H9 (cell line): ENCODE measurements around the gene ENTR1. TPM values are rescaled to one million over a fixed set of nuclear protein-coding genes. Genes with fewer than 3 reads are reported as not detected.

Experiments
- DNase-seq: peaks from one replicate; pipeline ENCODE4 v3.0.0-alpha.2; 2017
- H2AFZ ChIP-seq: one replicate; pipeline ENCODE4 v1.6.1; 2013; ENCODE audit warnings: mild to moderate bottlenecking, low read length, control low read depth, moderate library complexity
- H2AK5ac ChIP-seq: 2 replicates; pipeline ENCODE4 v1.6.1; 2013; ENCODE audit warnings: low read length, control low read depth, mixed read lengths; ENCODE audit not compliant: insufficient read length
- H2BK120ac ChIP-seq: one replicate; pipeline ENCODE4 v1.6.1; 2013; ENCODE audit warnings: low read depth, mild to moderate bottlenecking, low read length, control low read depth, inconsistent platforms; ENCODE audit not compliant: poor library complexity, severe bottlenecking
- H2BK12ac ChIP-seq: 2 replicates; pipeline ENCODE4 v1.6.1; 2013; ENCODE audit warnings: low read length, control low read depth, mixed read lengths, low read depth; ENCODE audit not compliant: insufficient read length
- H2BK15ac ChIP-seq: 2 replicates; pipeline ENCODE4 v1.6.1; 2013; ENCODE audit warnings: low read depth, low read length, control low read depth
- H2BK20ac ChIP-seq: one replicate; pipeline ENCODE4 v1.6.1; 2013; ENCODE audit warnings: low read depth, mild to moderate bottlenecking, low read length, control low read depth, inconsistent platforms; ENCODE audit not compliant: poor library complexity, severe bottlenecking
- H2BK5ac ChIP-seq: 2 replicates; pipeline ENCODE4 v1.6.1; 2013; ENCODE audit warnings: low read length, control low read depth, mixed read lengths; ENCODE audit not compliant: insufficient read length
- H3K14ac ChIP-seq: 2 replicates; pipeline ENCODE4 v1.6.1; 2013; ENCODE audit warnings: low read length, control low read depth; ENCODE audit not compliant: insufficient read depth
- H3K18ac ChIP-seq: 2 replicates; pipeline ENCODE4 v1.6.1; 2013; ENCODE audit warnings: low read depth, mild to moderate bottlenecking, mixed read lengths, low read length, control low read depth; ENCODE audit not compliant: insufficient read length
- H3K23ac ChIP-seq: 2 replicates; pipeline ENCODE4 v1.6.1; 2013; ENCODE audit warnings: low read length, control low read depth, mixed read lengths, low read depth; ENCODE audit not compliant: insufficient read length
- H3K23me2 ChIP-seq: 2 replicates; pipeline ENCODE4 v1.6.1; 2013; ENCODE audit warnings: low read depth, mild to moderate bottlenecking, mixed read lengths, low read length, control low read depth; ENCODE audit not compliant: insufficient read length, poor library complexity, severe bottlenecking
- H3K27ac ChIP-seq: 2 replicates; pipeline ENCODE4 v1.5.1; 2013; ENCODE audit warnings: low read length, control low read depth, mixed read lengths, low read depth; ENCODE audit not compliant: insufficient read length
- H3K27me3 ChIP-seq: 2 replicates; pipeline ENCODE4 v1.6.1; 2013; ENCODE audit warnings: low read length, control low read depth, inconsistent platforms; ENCODE audit not compliant: insufficient read depth
- H3K4ac ChIP-seq: 2 replicates; pipeline ENCODE4 v1.6.1; 2013; ENCODE audit warnings: low read depth, mild to moderate bottlenecking, control low read depth, inconsistent platforms, low read length, moderate library complexity
- H3K4me1 ChIP-seq: 2 replicates; pipeline ENCODE4 v1.6.1; 2013; ENCODE audit warnings: low read length, control low read depth, inconsistent platforms; ENCODE audit not compliant: insufficient read depth
- H3K4me2 ChIP-seq: 2 replicates; pipeline ENCODE4 v1.6.1; 2013; ENCODE audit warnings: low read length, control low read depth, mixed read lengths; ENCODE audit not compliant: insufficient read length, insufficient read depth
- H3K56ac ChIP-seq: 2 replicates; pipeline ENCODE4 v1.6.1; 2013; ENCODE audit warnings: low read depth, mild to moderate bottlenecking, mixed read lengths, low read length, control low read depth; ENCODE audit not compliant: insufficient read length
- H3K79me1 ChIP-seq: 2 replicates; pipeline ENCODE4 v1.6.1; 2013; ENCODE audit warnings: low read depth, mild to moderate bottlenecking, moderate library complexity, low read length, control low read depth, inconsistent platforms; ENCODE audit not compliant: insufficient read depth, poor library complexity, severe bottlenecking
- H3K79me2 ChIP-seq: 2 replicates; pipeline ENCODE4 v1.6.1; 2013; ENCODE audit warnings: low read length, control low read depth, inconsistent platforms; ENCODE audit not compliant: insufficient read depth
- H3K9ac ChIP-seq: 2 replicates; pipeline ENCODE4 v1.6.1; 2013; ENCODE audit warnings: low read length, control low read depth, mixed read lengths; ENCODE audit not compliant: insufficient read length; ENCODE audit errors: extremely low read depth
- H3K9me3 ChIP-seq: one replicate; pipeline ENCODE4 v1.6.1; 2013; ENCODE audit warnings: low read depth, low read length, inconsistent platforms; ENCODE audit not compliant: control insufficient read depth
- H3T11ph ChIP-seq: one replicate; pipeline ENCODE4 v1.6.1; 2013; ENCODE audit warnings: mild to moderate bottlenecking, low read length, control low read depth, inconsistent platforms
- H4K20me1 ChIP-seq: one replicate; pipeline ENCODE4 v1.6.1; 2013; ENCODE audit not compliant: control insufficient read depth, insufficient read length, insufficient read depth
- H4K5ac ChIP-seq: 2 replicates; pipeline ENCODE4 v1.6.1; 2013; ENCODE audit warnings: low read depth, mild to moderate bottlenecking, mixed read lengths, low read length, control low read depth; ENCODE audit not compliant: insufficient read length
- H4K8ac ChIP-seq: replicated peaks from 2 replicates; pipeline ENCODE4 v1.6.1; 2013; ENCODE audit warnings: low read length, control low read depth, mixed read lengths, low read depth; ENCODE audit not compliant: insufficient read length
- H4K91ac ChIP-seq: 2 replicates; pipeline ENCODE4 v1.6.1; 2013; ENCODE audit warnings: low read depth, mild to moderate bottlenecking, moderate library complexity, mixed read lengths, low read length, control low read depth; ENCODE audit not compliant: insufficient read length
- H3K27ac Mint-ChIP-seq, 3 experiments: 2 replicates in 2 of 3; 3 replicates in 1 of 3; pipeline ENCODE4 v1.8.0; 2020 to 2021; ENCODE audit warnings: mixed read lengths in 3 of 3, mild to moderate bottlenecking in 1 of 3, moderate library complexity in 1 of 3
- H3K27me3 Mint-ChIP-seq: 2 replicates; pipeline ENCODE4 v1.8.0; 2021; ENCODE audit warnings: low read depth, mild to moderate bottlenecking, moderate library complexity, mixed read lengths
- H3K36me3 Mint-ChIP-seq, 3 experiments: 2 replicates in 2 of 3; 3 replicates in 1 of 3; pipeline ENCODE4 v1.8.0; 2020 to 2021; ENCODE audit warnings: low read depth in 3 of 3, mixed read lengths in 3 of 3; ENCODE audit not compliant: insufficient read depth in 1 of 3
- H3K4me1 Mint-ChIP-seq, 2 experiments: 2 replicates each; pipeline ENCODE4 v1.8.0; 2020; ENCODE audit warnings: mixed read lengths in 2 of 2
- H3K4me3 Mint-ChIP-seq, 2 experiments: 2 replicates in 1 of 2; 3 replicates in 1 of 2; pipeline ENCODE4 v1.8.0; 2020 to 2021; ENCODE audit warnings: mild to moderate bottlenecking in 2 of 2, mixed read lengths in 2 of 2, moderate library complexity in 1 of 2
- H3K9me3 Mint-ChIP-seq, 2 experiments: 2 replicates in 1 of 2; 3 replicates in 1 of 2; pipeline ENCODE4 v1.8.0; 2020; ENCODE audit warnings: mild to moderate bottlenecking in 2 of 2, mixed read lengths in 2 of 2, moderate library complexity in 1 of 2
- WGBS: extraction: QIAGEN DNeasy Blood & Tissue Kit; methylation state at CpG from one replicate; pipeline ENCODE4 v1.1.7; 2013; ENCODE audit warnings: missing lambda C conversion rate, low lambda C conversion rate, mixed read lengths; ENCODE audit not compliant: insufficient read length; ENCODE audit errors: extremely low coverage; 5-methylcytosine and 5-hydroxymethylcytosine counted together
- total RNA-seq: library from RNA; stranded (reverse); gene quantifications from 2 replicates; pipeline ENCODE4 v1.2.1, GENCODE V29; 2021
- TF ChIP-seq, protein P1 (sequence below): fragments of 200-600 bp; sonication (generic); conservative IDR thresholded peaks from 3 replicates; pipeline ENCODE4 v1.8.0; 2021; ENCODE audit warnings: antibody characterized with exemption, mild to moderate bottlenecking

ENTR1 gene
- total RNA-seq, 1 experiment from 2014 or later = 108 TPM

DNA sequence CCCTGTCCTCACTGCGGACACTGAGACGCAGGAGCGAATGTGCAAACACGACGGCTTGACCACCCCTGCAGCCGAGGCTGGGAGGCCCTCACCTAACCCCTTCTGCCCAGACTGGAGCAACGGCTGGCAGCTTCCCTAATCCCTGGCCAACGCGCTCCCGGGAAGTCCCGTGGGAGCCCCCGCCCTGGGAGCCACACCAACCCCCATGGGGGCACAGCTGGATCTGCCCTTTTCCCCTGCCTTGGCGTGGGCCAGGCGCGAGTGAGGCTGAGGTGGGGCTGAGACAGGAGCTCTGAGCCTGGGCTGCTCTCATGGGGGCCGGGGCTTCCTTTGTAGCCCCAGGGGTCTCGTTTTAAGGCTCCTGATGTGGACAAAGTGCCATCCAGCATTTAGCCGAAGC, 42.2 kb downstream of the ENTR1 start:
- H3K4me1 Mint-ChIP-seq = peaks cover 0 to 5% of the 10 kb centered on the region in 2 experiments; a peak in 1 of 4 replicates
- no peak overlapping the region; a peak in 1 of 5 replicates for H3K4me3 Mint-ChIP-seq
- Histone ChIP-seq H3K23ac (no peak overlapping the region), H3K4me1 (no peaks in the 10 kb centered on the region), H2BK20ac (no peak overlapping the region), H4K8ac (no peak overlapping the region), H3K4me2 (no peak overlapping the region), H3K23me2 (no peaks in the 10 kb centered on the region), H3K4ac (no peak overlapping the region), H2AK5ac (no peak overlapping the region), H3K9me3 (no peaks in the 10 kb centered on the region), H4K5ac (no peak overlapping the region), H3K56ac (no peak overlapping the region), H2BK12ac (no peak overlapping the region), H3K9ac (no peak overlapping the region), H3K27ac (no peak overlapping the region), H2BK5ac (no peak overlapping the region), H3K79me2 (no peaks in the 10 kb centered on the region), H2AFZ (no peak overlapping the region), H3T11ph (no peak overlapping the region), H3K14ac (no peak overlapping the region), H2BK15ac (no peak overlapping the region), H4K91ac (no peak overlapping the region), H3K18ac (no peak overlapping the region), H4K20me1 (no peaks in the 10 kb centered on the region), H2BK120ac (no peak overlapping the region), H3K27me3 (no peaks in the 10 kb centered on the region), H3K79me1 (no peaks in the 10 kb centered on the region)
- DNase-seq = no peak
- peaks cover 1% of the 10 kb centered on the region; the same call in 1 of the 2 replicates for H3K27me3 Mint-ChIP-seq
- H3K27ac Mint-ChIP-seq = peak overlapping the region in 1 of 3 experiments; percentile 72; a peak in 2 of 7 replicates
- WGBS = no CpG with 5 or more reads among the region's 18 CpGs
- H3K9me3 Mint-ChIP-seq = no peaks in the 10 kb centered on the region
- peaks cover 0 to 4% (median 0%) of the 10 kb centered on the region in 3 experiments; a peak in 2 of 7 replicates for H3K36me3 Mint-ChIP-seq
- TF ChIP-seq, protein P1, sequence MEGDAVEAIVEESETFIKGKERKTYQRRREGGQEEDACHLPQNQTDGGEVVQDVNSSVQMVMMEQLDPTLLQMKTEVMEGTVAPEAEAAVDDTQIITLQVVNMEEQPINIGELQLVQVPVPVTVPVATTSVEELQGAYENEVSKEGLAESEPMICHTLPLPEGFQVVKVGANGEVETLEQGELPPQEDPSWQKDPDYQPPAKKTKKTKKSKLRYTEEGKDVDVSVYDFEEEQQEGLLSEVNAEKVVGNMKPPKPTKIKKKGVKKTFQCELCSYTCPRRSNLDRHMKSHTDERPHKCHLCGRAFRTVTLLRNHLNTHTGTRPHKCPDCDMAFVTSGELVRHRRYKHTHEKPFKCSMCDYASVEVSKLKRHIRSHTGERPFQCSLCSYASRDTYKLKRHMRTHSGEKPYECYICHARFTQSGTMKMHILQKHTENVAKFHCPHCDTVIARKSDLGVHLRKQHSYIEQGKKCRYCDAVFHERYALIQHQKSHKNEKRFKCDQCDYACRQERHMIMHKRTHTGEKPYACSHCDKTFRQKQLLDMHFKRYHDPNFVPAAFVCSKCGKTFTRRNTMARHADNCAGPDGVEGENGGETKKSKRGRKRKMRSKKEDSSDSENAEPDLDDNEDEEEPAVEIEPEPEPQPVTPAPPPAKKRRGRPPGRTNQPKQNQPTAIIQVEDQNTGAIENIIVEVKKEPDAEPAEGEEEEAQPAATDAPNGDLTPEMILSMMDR = no peak
